GM15510 (cell line): ENCODE measurements around the gene SIM2.

Source experiments
- POLR2A ChIP-seq: IDR thresholded peaks from 3 replicates; pipeline ENCODE4 v1.6.1; 2011; ENCODE audit warnings: borderline replicate concordance; ENCODE audit not compliant: insufficient read length; ENCODE audit errors: extremely low read depth

The SIM2 gene

GRCh38 chr21:36773995-36774394 lies 75.1 kb downstream of the SIM2 start:
- TF ChIP-seq POLR2A, result no peak

- no peak for TF ChIP-seq POLR2A
Measured at GRCh38 chr21:36776981-36777617, 78.2 kb downstream of the SIM2 start.

GRCh38 chr21:36780861-36781260 lies 81.9 kb downstream of the SIM2 start:
- TF ChIP-seq POLR2A, result no peak

GRCh38 chr21:36783612-36784374 lies 84.9 kb downstream of the SIM2 start:
- no peak for TF ChIP-seq POLR2A

GRCh38 chr21:36784947-36785346 lies 86.0 kb downstream of the SIM2 start:
- TF ChIP-seq POLR2A, result no peak

GRCh38 chr21:36785615-36786014 lies 86.7 kb downstream of the SIM2 start:
- TF ChIP-seq POLR2A, result no peak

GRCh38 chr21:36786186-36786585 lies 87.3 kb downstream of the SIM2 start:
- TF ChIP-seq POLR2A, result no peak

- TF ChIP-seq POLR2A, result no peak
Measured at GRCh38 chr21:36788120-36788638, 89.3 kb downstream of the SIM2 start.

GRCh38 chr21:36790616-36791015 lies 91.7 kb downstream of the SIM2 start:
- TF ChIP-seq POLR2A, result no peak

GRCh38 chr21:36791180-36791579 lies 92.3 kb downstream of the SIM2 start:
- TF ChIP-seq POLR2A, result no peak

- TF ChIP-seq POLR2A, result no peak
Measured at GRCh38 chr21:36791695-36792470, 93.0 kb downstream of the SIM2 start.

GRCh38 chr21:36792505-36792967 lies 93.6 kb downstream of the SIM2 start:
- TF ChIP-seq POLR2A, result no peak

- TF ChIP-seq POLR2A, result no peak
Measured at GRCh38 chr21:36796070-36796469, 97.2 kb downstream of the SIM2 start.

GRCh38 chr21:36798491-36798890 lies 99.6 kb downstream of the SIM2 start:
- no peak for TF ChIP-seq POLR2A
